Trophoblast cell (in vitro differentiated cells and primary cell): Measurements from ENCODE around the gene SPATA33.

Experiments used
- DNase-seq, 2 donors: peaks; one replicate each; pipeline ENCODE4 v3.0.0-alpha.2; 2016
- H2AFZ ChIP-seq: 2 replicates; pipeline ENCODE4 v1.6.1; 2013; ENCODE audit warnings: low read length, moderate library complexity, mild to moderate bottlenecking; ENCODE audit not compliant: insufficient read depth, poor library complexity
- H2AK5ac ChIP-seq: 2 replicates; pipeline ENCODE4 v1.6.1; 2013; ENCODE audit warnings: mild to moderate bottlenecking, low read length
- H2BK120ac ChIP-seq: 2 replicates; pipeline ENCODE4 v1.6.1; 2013; ENCODE audit warnings: low read length, mild to moderate bottlenecking, moderate library complexity; ENCODE audit not compliant: insufficient read depth, poor library complexity
- H2BK12ac ChIP-seq: 2 replicates; pipeline ENCODE4 v1.6.1; 2013; ENCODE audit warnings: mild to moderate bottlenecking, low read length, moderate library complexity
- H2BK5ac ChIP-seq: 2 replicates; pipeline ENCODE4 v1.6.1; 2013; ENCODE audit warnings: low read length, low read depth, moderate library complexity, mild to moderate bottlenecking; ENCODE audit not compliant: poor library complexity
- H3K14ac ChIP-seq: 2 replicates; pipeline ENCODE4 v1.6.1; 2013; ENCODE audit warnings: mild to moderate bottlenecking, low read length
- H3K18ac ChIP-seq: 2 replicates; pipeline ENCODE4 v1.6.1; 2013; ENCODE audit warnings: mild to moderate bottlenecking, low read length
- H3K23ac ChIP-seq: 2 replicates; pipeline ENCODE4 v1.6.1; 2013; ENCODE audit warnings: low read length
- H3K27ac ChIP-seq: 2 replicates; pipeline ENCODE4 v1.5.1; 2013; ENCODE audit warnings: low read depth, mild to moderate bottlenecking, inconsistent platforms, low read length, moderate library complexity
- H3K27me3 ChIP-seq: 2 replicates; pipeline ENCODE4 v1.6.1; 2013; ENCODE audit warnings: inconsistent platforms, mild to moderate bottlenecking, low read length, moderate library complexity; ENCODE audit not compliant: insufficient read depth
- H3K36me3 ChIP-seq, 2 experiments: 1 replicate in 1 of 2; 2 replicates in 1 of 2; pipeline ENCODE4 v1.6.1; 2013; ENCODE audit warnings: low read length in 2 of 2, mild to moderate bottlenecking in 2 of 2, moderate library complexity in 1 of 2; ENCODE audit not compliant: insufficient read depth in 2 of 2, control insufficient read depth in 1 of 2
- H3K4ac ChIP-seq: 2 replicates; pipeline ENCODE4 v1.6.1; 2013; ENCODE audit warnings: low read depth, mild to moderate bottlenecking, low read length, moderate library complexity
- H3K4me1 ChIP-seq, 2 experiments: 1 replicate in 1 of 2; 2 replicates in 1 of 2; pipeline ENCODE4 v1.6.1; 2013; ENCODE audit warnings: low read length in 2 of 2, mild to moderate bottlenecking in 2 of 2, moderate library complexity in 1 of 2; ENCODE audit not compliant: insufficient read depth in 2 of 2, control insufficient read depth in 1 of 2
- H3K4me2 ChIP-seq: 2 replicates; pipeline ENCODE4 v1.6.1; 2013; ENCODE audit warnings: inconsistent platforms, mild to moderate bottlenecking, low read length, moderate library complexity
- H3K4me3 ChIP-seq: 2 replicates; pipeline ENCODE4 v1.5.1; 2013; ENCODE audit warnings: mild to moderate bottlenecking, low read depth, low read length, inconsistent platforms
- H3K79me1 ChIP-seq: one replicate; pipeline ENCODE4 v1.6.1; 2013; ENCODE audit warnings: low read length
- H3K79me2 ChIP-seq: 2 replicates; pipeline ENCODE4 v1.6.1; 2013; ENCODE audit warnings: low read length, mild to moderate bottlenecking; ENCODE audit not compliant: control insufficient read depth, insufficient read depth, poor library complexity
- H3K9ac ChIP-seq: 2 replicates; pipeline ENCODE4 v1.6.1; 2013; ENCODE audit warnings: mild to moderate bottlenecking, low read length
- H3K9me3 ChIP-seq: 2 replicates; pipeline ENCODE4 v1.6.1; 2013; ENCODE audit warnings: low read depth, mild to moderate bottlenecking, control low read depth, inconsistent platforms, low read length; ENCODE audit not compliant: insufficient read depth
- H4K12ac ChIP-seq: 2 replicates; pipeline ENCODE4 v1.6.1; 2013; ENCODE audit warnings: low read depth, mild to moderate bottlenecking, low read length, moderate library complexity
- H4K8ac ChIP-seq: 2 replicates; pipeline ENCODE4 v1.6.1; 2013; ENCODE audit warnings: low read depth, mild to moderate bottlenecking, low read length, moderate library complexity
- H4K91ac ChIP-seq: one replicate; pipeline ENCODE4 v1.6.1; 2013; ENCODE audit warnings: low read depth, mild to moderate bottlenecking, low read length, moderate library complexity
- WGBS: extraction: QIAGEN DNeasy Blood & Tissue Kit; methylation state at CpG from one replicate; pipeline ENCODE4 v1.1.7; 2013; ENCODE audit warnings: missing lambda C conversion rate; ENCODE audit not compliant: insufficient read length, insufficient coverage; ENCODE audit errors: extremely low coverage; 5-methylcytosine and 5-hydroxymethylcytosine counted together

The SPATA33 gene

GRCh38 chr16:89667633-89668032 is 10.0 kb downstream of the SPATA33 start:
- Histone ChIP-seq H4K12ac (no peak overlapping the region), H3K27ac (no peak overlapping the region), H4K8ac (no peak overlapping the region), H3K14ac (no peak overlapping the region), H3K36me3 (peaks cover 19 to 20% of the 10 kb centered on the region in 2 experiments), H2AK5ac (no peak overlapping the region), H4K91ac (no peak overlapping the region), H2AFZ (no peak overlapping the region), H3K79me1 (no peaks in the 10 kb centered on the region), H3K9ac (no peak overlapping the region), H3K4me2 (no peak overlapping the region), H3K23ac (no peak overlapping the region), H3K4me3 (peak overlapping the region; percentile 2), H3K4me1 (no peaks in the 10 kb centered on the region), H3K18ac (no peak overlapping the region), H3K27me3 (no peaks in the 10 kb centered on the region), H2BK12ac (no peak overlapping the region), H2BK120ac (no peak overlapping the region), H3K79me2 (no peaks in the 10 kb centered on the region), H3K9me3 (peaks cover 13% of the 10 kb centered on the region), H3K4ac (no peak overlapping the region), H2BK5ac (no peak overlapping the region)
- no peak for DNase-seq
- no CpG with 5 or more reads among the region's 9 CpGs for WGBS

DNA sequence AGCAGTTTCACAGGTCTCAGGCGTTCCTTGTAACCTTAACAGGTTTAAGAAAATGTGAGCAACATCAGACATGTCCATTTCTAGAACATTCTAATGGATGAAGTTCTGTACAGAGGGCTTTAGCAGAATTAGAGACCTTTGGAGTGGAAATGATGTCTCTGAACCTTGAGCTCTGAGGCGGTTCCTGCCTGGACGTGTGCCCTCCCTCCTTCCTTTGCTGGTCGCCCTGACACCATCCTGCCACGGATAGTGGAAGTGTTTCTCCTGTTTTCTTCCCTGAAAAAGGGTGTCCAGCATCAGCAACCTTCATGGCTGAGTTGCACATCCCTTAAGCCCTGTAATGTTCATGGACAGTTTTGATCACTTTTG is 11.1 kb downstream of the SPATA33 start:
- no CpG with 5 or more reads among the region's 5 CpGs for WGBS
- H2AFZ ChIP-seq: no peak overlapping the region
- H3K27me3 ChIP-seq: no peaks in the 10 kb centered on the region
- DNase-seq: no peak
- H2BK120ac ChIP-seq: no peak overlapping the region
- no peak overlapping the region for H3K23ac ChIP-seq
- no peak overlapping the region for H2AK5ac ChIP-seq
- H4K12ac ChIP-seq: no peak overlapping the region
- H3K18ac ChIP-seq: no peak overlapping the region
- H4K8ac ChIP-seq: no peak overlapping the region
- H3K4me2 ChIP-seq: no peak overlapping the region
- no peaks in the 10 kb centered on the region for H3K4me1 ChIP-seq
- no peak overlapping the region for H2BK12ac ChIP-seq
- H3K4me3 ChIP-seq: no peak overlapping the region
- H3K79me1 ChIP-seq: no peaks in the 10 kb centered on the region
- H2BK5ac ChIP-seq: no peak overlapping the region
- H3K4ac ChIP-seq: no peak overlapping the region
- peaks cover 14 to 15% of the 10 kb centered on the region in 2 experiments for H3K36me3 ChIP-seq
- peaks cover 10% of the 10 kb centered on the region for H3K9me3 ChIP-seq
- H3K14ac ChIP-seq: no peak overlapping the region
- no peaks in the 10 kb centered on the region for H3K79me2 ChIP-seq
- H3K9ac ChIP-seq: no peak overlapping the region
- no peak overlapping the region for H4K91ac ChIP-seq
- H3K27ac ChIP-seq: no peak overlapping the region

GRCh38 chr16:89669755-89670154 is 12.1 kb downstream of the SPATA33 start:
- H3K4me2 ChIP-seq: no peak overlapping the region
- no peaks in the 10 kb centered on the region for H3K79me1 ChIP-seq
- H3K4me1 ChIP-seq: no peaks in the 10 kb centered on the region
- H3K4ac ChIP-seq: no peak overlapping the region
- H3K18ac ChIP-seq: no peak overlapping the region
- no peak overlapping the region for H4K12ac ChIP-seq
- H3K14ac ChIP-seq: no peak overlapping the region
- no peaks in the 10 kb centered on the region for H3K27me3 ChIP-seq
- H4K91ac ChIP-seq: no peak overlapping the region
- no peak overlapping the region for H4K8ac ChIP-seq
- H3K4me3 ChIP-seq: no peak overlapping the region
- no peak for DNase-seq
- H2BK120ac ChIP-seq: no peak overlapping the region
- H3K23ac ChIP-seq: no peak overlapping the region
- no peak overlapping the region for H2AK5ac ChIP-seq
- WGBS: no CpG with 5 or more reads among the region's 13 CpGs
- no peaks in the 10 kb centered on the region for H3K79me2 ChIP-seq
- H2AFZ ChIP-seq: no peak overlapping the region
- H2BK12ac ChIP-seq: no peak overlapping the region
- H3K36me3 ChIP-seq: peaks cover 8 to 10% of the 10 kb centered on the region in 2 experiments
- H3K9ac ChIP-seq: no peak overlapping the region
- no peak overlapping the region for H3K27ac ChIP-seq
- H3K9me3 ChIP-seq: peaks cover 10% of the 10 kb centered on the region
- no peak overlapping the region for H2BK5ac ChIP-seq

- no peak for DNase-seq
- no peak overlapping the region for H3K4me3 ChIP-seq
- no peak overlapping the region for H3K18ac ChIP-seq
- H3K23ac ChIP-seq: no peak overlapping the region
- H2AFZ ChIP-seq: no peak overlapping the region
- H3K27ac ChIP-seq: no peak overlapping the region
- no peak overlapping the region for H4K8ac ChIP-seq
- H3K4ac ChIP-seq: no peak overlapping the region
- H3K36me3 ChIP-seq: peaks cover 5 to 7% of the 10 kb centered on the region in 2 experiments
- H2AK5ac ChIP-seq: no peak overlapping the region
- no peak overlapping the region for H3K14ac ChIP-seq
- no peak overlapping the region for H3K9ac ChIP-seq
- no peak overlapping the region for H4K12ac ChIP-seq
- H3K79me2 ChIP-seq: no peaks in the 10 kb centered on the region
- H2BK12ac ChIP-seq: no peak overlapping the region
- no peak overlapping the region for H2BK5ac ChIP-seq
- H3K27me3 ChIP-seq: no peaks in the 10 kb centered on the region
- H2BK120ac ChIP-seq: no peak overlapping the region
- H3K4me2 ChIP-seq: no peak overlapping the region
- peaks cover 7% of the 10 kb centered on the region for H3K9me3 ChIP-seq
- no CpG with 5 or more reads among the region's 10 CpGs for WGBS
- no peaks in the 10 kb centered on the region for H3K4me1 ChIP-seq
- no peak overlapping the region for H4K91ac ChIP-seq
- H3K79me1 ChIP-seq: no peaks in the 10 kb centered on the region
These were observed 13.1 kb downstream of the SPATA33 start for GRCh38 chr16:89670496-89671431.
